Fibroblast of pulmonary artery (primary cell): Measurements from ENCODE around the gene TCF4.

ENCODE experiments used
- DNase-seq: peaks from one replicate; pipeline ENCODE4 v3.0.0-alpha.2; 2010; ENCODE audit warnings: low read depth
- H3K4me3 ChIP-seq: replicated peaks from 2 replicates; pipeline ENCODE4 v1.5.1; 2011; ENCODE audit warnings: low read depth, mild to moderate bottlenecking, control low read depth, low read length, moderate library complexity
- TF ChIP-seq, protein P1 (sequence below): IDR thresholded peaks from 2 replicates; pipeline ENCODE4 v1.5.1; 2011; ENCODE audit warnings: mild to moderate bottlenecking, control low read depth, low read length, inconsistent platforms; ENCODE audit errors: missing control alignments

Gene TCF4

DNA sequence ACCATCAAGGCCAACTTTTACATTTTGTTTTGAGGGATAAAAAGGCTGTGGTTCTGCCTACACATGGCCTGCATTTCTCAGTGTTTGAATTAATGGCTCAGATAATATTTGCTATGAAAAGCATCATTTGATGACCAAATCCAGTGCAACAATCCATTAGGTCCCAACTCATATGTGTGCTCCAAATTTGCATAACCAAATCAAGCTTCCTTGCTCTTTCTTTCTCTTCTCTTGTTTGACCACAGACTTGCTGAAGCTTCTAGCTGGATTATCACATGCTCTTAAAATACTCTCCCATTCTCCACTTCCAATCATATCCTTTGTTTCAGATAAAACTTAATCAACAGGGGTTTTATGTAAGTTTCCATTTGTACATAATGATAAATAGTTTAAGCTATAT, 147.0 kb downstream of the TCF4 start:
- DNase-seq = no peak
- no peak overlapping the region for H3K4me3 ChIP-seq
- TF ChIP-seq, protein P1, sequence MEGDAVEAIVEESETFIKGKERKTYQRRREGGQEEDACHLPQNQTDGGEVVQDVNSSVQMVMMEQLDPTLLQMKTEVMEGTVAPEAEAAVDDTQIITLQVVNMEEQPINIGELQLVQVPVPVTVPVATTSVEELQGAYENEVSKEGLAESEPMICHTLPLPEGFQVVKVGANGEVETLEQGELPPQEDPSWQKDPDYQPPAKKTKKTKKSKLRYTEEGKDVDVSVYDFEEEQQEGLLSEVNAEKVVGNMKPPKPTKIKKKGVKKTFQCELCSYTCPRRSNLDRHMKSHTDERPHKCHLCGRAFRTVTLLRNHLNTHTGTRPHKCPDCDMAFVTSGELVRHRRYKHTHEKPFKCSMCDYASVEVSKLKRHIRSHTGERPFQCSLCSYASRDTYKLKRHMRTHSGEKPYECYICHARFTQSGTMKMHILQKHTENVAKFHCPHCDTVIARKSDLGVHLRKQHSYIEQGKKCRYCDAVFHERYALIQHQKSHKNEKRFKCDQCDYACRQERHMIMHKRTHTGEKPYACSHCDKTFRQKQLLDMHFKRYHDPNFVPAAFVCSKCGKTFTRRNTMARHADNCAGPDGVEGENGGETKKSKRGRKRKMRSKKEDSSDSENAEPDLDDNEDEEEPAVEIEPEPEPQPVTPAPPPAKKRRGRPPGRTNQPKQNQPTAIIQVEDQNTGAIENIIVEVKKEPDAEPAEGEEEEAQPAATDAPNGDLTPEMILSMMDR = no peak

DNA sequence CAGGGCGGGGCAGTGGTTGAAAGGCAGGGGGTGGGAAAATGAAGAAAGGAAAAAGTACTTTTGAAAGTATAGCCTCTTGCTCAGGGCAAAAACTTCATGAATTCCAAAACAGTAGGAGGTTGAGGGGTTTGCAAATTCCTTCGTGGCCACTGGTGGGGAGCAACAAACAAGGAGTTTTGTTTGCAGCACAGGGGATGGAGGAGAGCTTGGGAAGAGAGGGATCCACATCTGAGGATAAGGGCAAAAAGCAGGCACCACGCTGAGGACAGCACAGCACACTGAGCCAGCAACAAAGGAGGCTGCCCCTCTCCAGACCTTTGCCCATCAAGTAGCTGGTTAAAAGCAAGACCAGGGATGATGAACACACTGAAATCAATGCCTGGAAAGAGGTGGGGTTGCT, 148.9 kb downstream of the TCF4 start:
- DNase-seq = no peak
- no peak overlapping the region for H3K4me3 ChIP-seq
- TF ChIP-seq, protein P1 = no peak

DNA sequence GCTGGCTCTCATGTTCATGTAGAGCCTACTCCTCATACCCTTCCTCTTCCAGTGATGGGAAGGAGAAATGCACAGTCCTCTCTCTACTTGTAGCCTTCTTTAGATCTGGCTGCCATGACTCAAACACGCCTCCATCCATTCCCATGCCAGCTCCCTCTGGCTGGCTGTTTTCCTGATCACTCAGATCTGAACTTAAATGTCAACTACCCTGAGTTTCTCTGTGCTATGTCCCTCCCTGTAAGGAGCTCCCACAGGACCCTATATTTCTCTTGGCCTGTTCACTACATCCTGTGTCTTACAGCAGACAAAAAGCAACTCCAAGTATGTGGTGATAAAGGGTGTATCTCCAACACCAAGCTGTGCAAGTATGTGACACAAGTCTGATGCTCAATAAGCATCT, 152.4 kb downstream of the TCF4 start:
- H3K4me3 ChIP-seq = no peak overlapping the region
- DNase-seq = no peak
- TF ChIP-seq, protein P1 = no peak

- DNase-seq = no peak
- H3K4me3 ChIP-seq = no peak overlapping the region
- TF ChIP-seq, protein P1 = no peak
These were observed 154.3 kb downstream of the TCF4 start for GRCh38 chr18:55433648-55434047.

- TF ChIP-seq, protein P1 = no peak
- DNase-seq = no peak
- no peak overlapping the region for H3K4me3 ChIP-seq
These were observed 154.9 kb downstream of the TCF4 start for GRCh38 chr18:55433140-55433539.

DNA sequence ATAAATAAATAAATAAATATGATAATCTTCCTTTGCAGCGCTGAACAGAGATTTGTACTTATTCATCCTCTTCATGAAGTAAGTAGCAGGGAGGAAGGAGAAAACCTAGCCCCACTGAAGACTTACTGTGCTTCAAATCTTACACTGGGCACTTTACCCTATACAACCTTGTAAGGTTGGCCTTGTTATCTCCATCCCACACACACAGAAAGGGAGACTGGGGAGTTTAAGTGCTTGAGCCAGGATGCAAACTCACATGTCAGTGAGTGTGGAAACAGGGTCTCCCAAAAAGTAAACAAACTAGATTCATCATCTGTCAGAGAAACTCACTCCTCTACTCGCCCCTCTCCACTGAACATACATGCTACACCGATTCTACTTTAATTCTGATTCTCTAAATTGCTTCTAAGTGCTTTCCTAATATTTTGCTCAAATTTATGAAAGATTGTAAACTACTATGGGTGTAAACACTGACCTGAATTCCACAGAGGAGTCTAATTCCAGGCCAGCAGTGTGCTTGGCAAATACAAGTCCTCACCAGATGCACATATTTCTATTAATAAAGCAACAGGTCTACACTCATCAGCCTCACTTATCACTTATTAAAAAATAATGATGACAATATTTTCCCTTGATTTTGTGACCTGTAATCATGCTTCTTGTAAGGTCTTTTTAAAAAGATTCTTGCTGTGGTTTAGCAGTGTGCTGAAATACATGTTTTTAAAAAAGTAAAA, 155.5 kb downstream of the TCF4 start:
- TF ChIP-seq, protein P1 = no peak
- H3K4me3 ChIP-seq = no peak overlapping the region
- DNase-seq = no peak

DNA sequence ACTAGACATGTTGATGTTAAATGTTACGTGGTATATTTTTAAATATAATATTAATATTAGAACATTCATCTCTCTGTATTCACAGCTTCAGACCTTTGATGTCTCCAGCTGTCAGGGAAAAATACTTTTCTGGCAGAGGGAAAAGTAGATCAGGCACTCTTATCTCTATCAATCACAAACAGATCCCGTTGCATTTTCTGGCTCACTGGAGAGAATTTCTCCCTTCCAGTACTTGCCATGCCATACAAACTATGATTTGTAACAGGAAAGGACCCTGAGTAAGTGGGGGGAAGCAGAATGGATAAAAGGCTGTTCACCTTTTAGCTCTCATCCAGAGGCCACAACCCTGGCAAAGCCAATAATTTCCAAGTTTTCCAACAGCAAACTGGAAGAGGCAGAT, 158.0 kb downstream of the TCF4 start:
- TF ChIP-seq, protein P1 = no peak
- no peak for DNase-seq
- H3K4me3 ChIP-seq = no peak overlapping the region
